Left lung (tissue), 10 donors: ENCODE measurements around the gene ABCB10. TPM values are rescaled to one million over a fixed set of nuclear protein-coding genes. Genes with fewer than 3 reads are reported as not detected.

Source experiments
- ATAC-seq: fragments of 200-7000 bp; cut with Tn5 transposase; one replicate; pipeline ENCODE4 v1.9.1; 2020; ENCODE audit warnings: moderate library complexity
- DNase-seq, 4 donors: peaks; one replicate each; pipeline ENCODE4 v3.0.0-alpha.2; 2013 to 2020
- H3K27ac ChIP-seq, 2 donors: fragments of 200-600 bp; sonication (generic) in 1 of 2; one replicate each; pipeline versions ENCODE4 v1.5.0 to v1.8.0; 2020 to 2021
- H3K27me3 ChIP-seq, 2 donors: fragments of 200-600 bp; sonication (generic) in 1 of 2; one replicate each; pipeline versions ENCODE4 v1.5.0 to v1.8.0; 2020 to 2021
- H3K36me3 ChIP-seq, 2 donors: fragments of 200-600 bp; sonication (generic) in 1 of 2; one replicate each; pipeline versions ENCODE4 v1.5.0 to v1.8.0; 2020 to 2021
- H3K4me1 ChIP-seq, 2 donors: fragments of 200-600 bp; one replicate each; pipeline ENCODE4 v1.8.0; 2021
- H3K4me3 ChIP-seq, 2 donors: fragments of 200-600 bp; sonication (generic) in 1 of 2; one replicate each; pipeline versions ENCODE4 v1.5.0 to v1.8.0; 2020 to 2021; ENCODE audit warnings: mild to moderate bottlenecking in 1 of 2
- H3K9me3 ChIP-seq, 2 donors: fragments of 200-600 bp; sonication (generic) in 1 of 2; one replicate each; pipeline versions ENCODE4 v1.5.0 to v1.8.0; 2020 to 2021
- intact Hi-C, 2 donors: fragments of 100-400 bp; cut with DNase I; formaldehyde crosslinking; loops; one replicate each; pipeline versions ENCODE4 v1.11.2 to v1.14.2; 2022
- polyA plus RNA-seq, 6 donors: library from polyadenylated mRNA; unstranded; fragments of 120-200 nt; gene quantifications; one replicate each; pipeline ENCODE4 v1.2.1, GENCODE V29; 2013; ENCODE audit not compliant: insufficient read length in 6 of 6
- total RNA-seq, 2 donors: library from RNA; stranded (reverse); fragmentation: NEBNext Ultra II Directional; extraction: Animal tissue kit (Norgen Biotek cat#: 25700); gene quantifications; one replicate each; pipeline ENCODE4 v1.2.1, GENCODE V29; 2021
- TF ChIP-seq, protein P1 (sequence below), 2 donors: fragments of 200-600 bp; sonication (generic) in 1 of 2; IDR thresholded peaks; one replicate each; pipeline versions ENCODE4 v1.5.0 to v1.8.0; 2021; ENCODE audit warnings: antibody characterized with exemption in 2 of 2
- donor health status: DM: no; HTN: yes; CAD: no.
- donor health status: DM: no; HTN: no; CAD: no.

The ABCB10 gene
- total and polyA plus RNA-seq, 8 donors, result 16.4 to 25.6 (median 20.1) TPM

DNA sequence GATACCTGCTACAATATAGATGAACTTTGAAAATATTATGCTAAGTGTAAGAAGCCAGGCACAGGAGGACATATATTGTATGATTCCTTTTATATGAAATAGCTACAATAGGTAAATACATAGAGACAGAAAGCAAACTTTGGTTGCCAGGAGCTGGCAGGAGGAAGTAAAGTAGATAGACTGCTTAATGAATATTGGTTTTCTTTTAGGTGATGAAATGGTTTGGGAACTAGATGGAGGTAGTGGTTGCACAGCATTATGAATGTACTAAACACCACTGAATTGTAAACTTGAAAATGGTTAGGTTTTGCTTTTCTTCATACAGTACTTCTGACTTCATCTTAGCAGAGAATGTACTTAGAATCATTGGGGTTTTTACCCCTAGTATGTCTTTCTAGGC lies 21.5 kb downstream of the ABCB10 start:
- no peaks in the 10 kb centered on the region for H3K9me3 ChIP-seq
- no peak overlapping the region for H3K4me3 ChIP-seq
- intact Hi-C loops, result no loop called here
- DNase-seq (peak in 1 of 4 donors; percentile 5), ATAC-seq (no peak)
- no peaks in the 10 kb centered on the region for H3K4me1 ChIP-seq
- TF ChIP-seq, protein P1, sequence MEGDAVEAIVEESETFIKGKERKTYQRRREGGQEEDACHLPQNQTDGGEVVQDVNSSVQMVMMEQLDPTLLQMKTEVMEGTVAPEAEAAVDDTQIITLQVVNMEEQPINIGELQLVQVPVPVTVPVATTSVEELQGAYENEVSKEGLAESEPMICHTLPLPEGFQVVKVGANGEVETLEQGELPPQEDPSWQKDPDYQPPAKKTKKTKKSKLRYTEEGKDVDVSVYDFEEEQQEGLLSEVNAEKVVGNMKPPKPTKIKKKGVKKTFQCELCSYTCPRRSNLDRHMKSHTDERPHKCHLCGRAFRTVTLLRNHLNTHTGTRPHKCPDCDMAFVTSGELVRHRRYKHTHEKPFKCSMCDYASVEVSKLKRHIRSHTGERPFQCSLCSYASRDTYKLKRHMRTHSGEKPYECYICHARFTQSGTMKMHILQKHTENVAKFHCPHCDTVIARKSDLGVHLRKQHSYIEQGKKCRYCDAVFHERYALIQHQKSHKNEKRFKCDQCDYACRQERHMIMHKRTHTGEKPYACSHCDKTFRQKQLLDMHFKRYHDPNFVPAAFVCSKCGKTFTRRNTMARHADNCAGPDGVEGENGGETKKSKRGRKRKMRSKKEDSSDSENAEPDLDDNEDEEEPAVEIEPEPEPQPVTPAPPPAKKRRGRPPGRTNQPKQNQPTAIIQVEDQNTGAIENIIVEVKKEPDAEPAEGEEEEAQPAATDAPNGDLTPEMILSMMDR (IDR thresholded peaks at IDR 0.05), result no peak
- H3K36me3 ChIP-seq, result peaks cover 0 to 91% of the 10 kb centered on the region in 2 donors
- no peak overlapping the region for H3K27ac ChIP-seq
- no peaks in the 10 kb centered on the region for H3K27me3 ChIP-seq

DNA sequence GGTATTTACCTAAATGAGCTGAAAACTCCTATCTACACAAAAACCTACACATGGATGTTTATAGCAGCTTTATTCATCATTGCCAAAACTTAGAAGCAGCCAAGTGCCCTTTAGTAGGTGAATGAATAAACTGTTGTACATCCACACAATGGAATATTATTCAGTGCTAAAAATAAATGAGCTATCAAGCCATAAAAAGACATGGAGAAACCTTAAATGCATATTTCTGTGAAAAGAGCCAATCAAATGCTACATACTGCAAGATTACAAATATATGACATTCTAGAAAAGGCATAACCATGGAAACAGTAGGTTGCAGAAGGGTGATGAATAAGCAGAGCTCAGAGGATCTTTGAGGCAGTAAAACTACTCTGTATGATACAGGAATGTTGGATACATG lies 23.3 kb downstream of the ABCB10 start:
- Histone ChIP-seq H3K36me3 (peaks cover 0 to 91% of the 10 kb centered on the region in 2 donors), H3K4me3 (no peak overlapping the region), H3K4me1 (no peaks in the 10 kb centered on the region), H3K27me3 (no peaks in the 10 kb centered on the region), H3K9me3 (no peaks in the 10 kb centered on the region), H3K27ac (no peak overlapping the region)
- TF ChIP-seq, protein P1 (IDR thresholded peaks at IDR 0.05), result no peak
- DNase-seq, result no peak
- intact Hi-C loops, result no loop called here
- ATAC-seq, result no peak

DNA sequence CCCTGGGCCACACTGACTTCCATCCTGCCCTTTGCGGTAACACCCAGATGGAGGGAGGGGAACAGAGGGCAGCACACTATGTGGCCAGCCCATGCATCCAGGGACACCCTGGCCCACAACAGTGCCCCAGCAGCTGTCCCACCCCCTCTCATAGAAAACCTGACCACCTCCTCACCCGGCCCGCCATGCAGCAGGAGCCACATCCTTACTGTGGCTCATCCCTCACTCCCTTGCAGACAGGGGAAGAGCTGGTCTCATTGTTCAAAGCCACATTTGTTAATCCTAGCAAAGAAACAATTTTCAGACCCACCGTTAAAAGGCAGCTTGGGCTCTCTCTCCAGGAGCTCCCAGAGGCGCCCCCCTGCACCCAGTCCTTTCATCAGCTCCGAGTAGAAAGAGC lies 27.2 kb downstream of the ABCB10 start:
- Histone ChIP-seq H3K9me3 (no peaks in the 10 kb centered on the region), H3K4me3 (no peak overlapping the region), H3K4me1 (no peaks in the 10 kb centered on the region), H3K27ac (no peak overlapping the region), H3K36me3 (peaks cover 0 to 91% of the 10 kb centered on the region in 2 donors), H3K27me3 (no peaks in the 10 kb centered on the region)
- ATAC-seq (no peak), DNase-seq (no peak)
- TF ChIP-seq, protein P1 (IDR thresholded peaks at IDR 0.05), result no peak
- intact Hi-C loops, result no loop called here

DNA sequence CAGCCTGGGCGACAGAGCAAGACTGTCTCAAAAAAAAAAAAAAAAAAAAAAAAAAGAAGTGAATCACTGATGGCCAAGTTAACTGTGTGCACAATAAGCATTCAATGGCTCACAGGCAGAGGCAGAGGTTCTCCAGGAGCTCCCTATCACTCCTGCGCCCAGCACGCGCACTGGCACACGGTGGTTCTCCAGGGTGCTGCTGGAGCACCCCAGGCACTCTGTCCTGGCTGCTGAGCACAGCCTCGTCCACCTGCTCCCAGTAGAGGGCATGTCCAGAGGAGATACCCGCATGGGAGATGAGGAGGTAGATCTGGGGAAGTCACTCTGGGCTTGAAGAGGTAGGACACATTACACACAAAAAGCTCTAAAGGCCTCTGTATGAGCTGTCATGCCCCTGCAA lies 28.9 kb downstream of the ABCB10 start:
- Histone ChIP-seq H3K27me3 (no peaks in the 10 kb centered on the region), H3K9me3 (no peaks in the 10 kb centered on the region), H3K4me3 (no peak overlapping the region), H3K27ac (no peak overlapping the region), H3K36me3 (peaks cover 0 to 93% of the 10 kb centered on the region in 2 donors), H3K4me1 (no peaks in the 10 kb centered on the region)
- no peak for DNase-seq
- intact Hi-C loops, result no loop called here
- ATAC-seq, result no peak
- TF ChIP-seq, protein P1 (IDR thresholded peaks at IDR 0.05), result no peak

DNA sequence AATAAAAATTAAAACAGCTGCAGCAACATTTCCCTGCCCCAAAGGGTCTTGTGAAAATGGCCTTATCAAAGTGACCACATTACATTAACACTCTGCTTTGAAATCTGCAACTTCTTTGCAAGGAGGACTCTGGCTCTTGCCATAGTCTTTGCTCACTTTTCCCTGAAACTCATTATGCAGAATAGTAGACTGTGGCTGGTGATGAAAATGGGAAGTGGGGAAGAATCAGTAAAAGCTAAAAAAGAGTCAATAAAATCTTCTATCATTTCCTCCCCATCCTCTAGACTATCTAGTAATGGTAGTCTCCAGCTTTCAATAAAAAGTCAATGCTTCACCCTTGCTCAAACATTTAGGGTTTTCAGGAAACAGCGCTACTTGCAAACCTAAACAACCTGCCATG lies 31.8 kb downstream of the ABCB10 start:
- intact Hi-C loops, result no loop called here
- Histone ChIP-seq H3K4me3 (no peak overlapping the region), H3K36me3 (peaks cover 0 to 100% of the 10 kb centered on the region in 2 donors), H3K4me1 (no peaks in the 10 kb centered on the region), H3K9me3 (no peaks in the 10 kb centered on the region), H3K27me3 (no peaks in the 10 kb centered on the region), H3K27ac (no peak overlapping the region)
- TF ChIP-seq, protein P1 (IDR thresholded peaks at IDR 0.05), result no peak
- DNase-seq (no peak), ATAC-seq (no peak)
